OCI-LY1 (cell line): Measurements from ENCODE around the gene ADAMTS18.

Source experiments
- H2AFZ ChIP-seq: fragments of 200-600 bp; sonication (generic), shearing (Covaris generic); 2 replicates; pipeline ENCODE4 v1.6.0; 2014; ENCODE audit warnings: antibody characterized with exemption, mild to moderate bottlenecking, low read length
- H3F3A ChIP-seq: fragments of 200-600 bp; sonication (generic), shearing (Covaris generic); 2 replicates; pipeline ENCODE4 v1.6.0; 2014; ENCODE audit warnings: mild to moderate bottlenecking, antibody characterized with exemption, low read length, moderate library complexity; ENCODE audit not compliant: insufficient read depth
- H3K27ac ChIP-seq: fragments of 200-600 bp; sonication (generic); 2 replicates; pipeline ENCODE4 v1.5.1; 2014; ENCODE audit warnings: low read length, mixed run types, mild to moderate bottlenecking, low read depth; ENCODE audit not compliant: poor library complexity, severe bottlenecking
- H3K27me3 ChIP-seq: fragments of 200-600 bp; sonication (generic); 2 replicates; pipeline ENCODE4 v1.6.0; 2014; ENCODE audit warnings: antibody characterized with exemption, mild to moderate bottlenecking, low read length, moderate library complexity; ENCODE audit not compliant: insufficient read depth
- H3K36me3 ChIP-seq: fragments of 200-600 bp; sonication (generic); 2 replicates; pipeline ENCODE4 v1.6.1; 2014; ENCODE audit warnings: mild to moderate bottlenecking, antibody characterized with exemption, low read length, moderate library complexity, mixed read lengths; ENCODE audit not compliant: insufficient read depth
- H3K4me1 ChIP-seq: fragments of 200-600 bp; sonication (generic); 2 replicates; pipeline ENCODE4 v1.5.1; 2014; ENCODE audit warnings: mild to moderate bottlenecking, low read length, moderate library complexity; ENCODE audit not compliant: insufficient read depth, severe bottlenecking
- H3K4me2 ChIP-seq: fragments of 200-600 bp; sonication (generic), shearing (Covaris generic); 2 replicates; pipeline ENCODE4 v1.6.1; 2014; ENCODE audit warnings: low read length
- H3K4me3 ChIP-seq: fragments of 200-600 bp; sonication (generic); 2 replicates; pipeline ENCODE4 v1.5.1; 2014; ENCODE audit warnings: low read length, low read depth, mild to moderate bottlenecking, mixed read lengths; ENCODE audit not compliant: poor library complexity, severe bottlenecking
- H3K79me2 ChIP-seq: fragments of 200-600 bp; shearing (Covaris generic); 2 replicates; pipeline ENCODE4 v1.6.1; 2016; ENCODE audit warnings: mixed run types, low read length, mixed read lengths; ENCODE audit not compliant: insufficient read depth
- H3K9ac ChIP-seq: fragments of 200-600 bp; sonication (generic), shearing (Covaris generic); 2 replicates; pipeline ENCODE4 v1.6.1; 2014; ENCODE audit warnings: mild to moderate bottlenecking, low read length, mixed read lengths
- H3K9me2 ChIP-seq: fragments of 200-600 bp; sonication (generic), shearing (Covaris generic); 2 replicates; pipeline ENCODE4 v1.6.1; 2014; ENCODE audit warnings: low read depth, mild to moderate bottlenecking, low read length, mixed read lengths
- H3K9me3 ChIP-seq: fragments of 200-600 bp; shearing (Covaris generic); 2 replicates; pipeline ENCODE4 v1.6.1; 2014; ENCODE audit warnings: low read length, mixed read lengths
- H4K20me1 ChIP-seq: fragments of 200-600 bp; sonication (generic), shearing (Covaris generic); 2 replicates; pipeline ENCODE4 v1.6.0; 2016; ENCODE audit warnings: mild to moderate bottlenecking, low read length; ENCODE audit not compliant: insufficient read depth
- CTCF ChIP-seq: fragments of 200-600 bp; sonication (generic), shearing (Covaris generic); IDR thresholded peaks from 2 replicates; pipeline ENCODE4 v1.5.1; 2017; ENCODE audit warnings: mild to moderate bottlenecking, antibody characterized with exemption, low read length, moderate library complexity, mixed read lengths
- EZH2 ChIP-seq: fragments of 200-600 bp; sonication (generic), shearing (Covaris generic); IDR thresholded peaks from 2 replicates; pipeline ENCODE4 v1.8.0; 2017; ENCODE audit warnings: borderline replicate concordance, mixed run types, mild to moderate bottlenecking, antibody characterized with exemption, low read length, moderate library complexity, mixed read lengths

The ADAMTS18 gene

GRCh38 chr16:77310877-77311276 lies 124.0 kb downstream of the ADAMTS18 start:
- Histone ChIP-seq H3K36me3 (no peaks in the 10 kb centered on the region), H3K9ac (no peak overlapping the region), H3K4me2 (no peak overlapping the region), H3K9me3 (no peaks in the 10 kb centered on the region), H3K27me3 (no peaks in the 10 kb centered on the region), H4K20me1 (no peaks in the 10 kb centered on the region), H2AFZ (no peak overlapping the region), H3K9me2 (no peaks in the 10 kb centered on the region), H3K79me2 (no peaks in the 10 kb centered on the region), H3K27ac (no peak overlapping the region), H3K4me3 (no peak overlapping the region), H3K4me1 (no peaks in the 10 kb centered on the region), H3F3A (no peaks in the 10 kb centered on the region)
- TF ChIP-seq EZH2, result no peak
- no peak for TF ChIP-seq CTCF

DNA sequence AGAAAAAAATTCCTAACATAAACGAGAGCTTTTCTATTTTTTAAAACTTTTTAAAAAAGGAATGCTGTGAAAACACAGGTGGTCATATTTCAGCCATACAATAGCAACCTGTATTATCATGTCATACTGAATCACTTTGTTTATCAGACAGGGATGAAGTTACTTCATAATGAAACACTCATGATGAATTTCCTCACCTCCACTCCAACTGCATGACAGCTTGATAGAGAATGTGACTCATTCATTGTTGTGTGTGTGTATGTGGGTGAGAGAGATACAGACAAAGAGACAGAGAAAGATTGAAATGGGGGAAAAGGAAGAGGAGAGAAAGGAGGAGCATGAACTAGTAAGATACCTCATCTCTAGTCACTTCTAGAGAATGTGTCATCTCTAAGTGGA lies 126.7 kb downstream of the ADAMTS18 start:
- no peaks in the 10 kb centered on the region for H3K27me3 ChIP-seq
- no peak overlapping the region for H3K4me3 ChIP-seq
- H3K4me1 ChIP-seq, result no peaks in the 10 kb centered on the region
- no peaks in the 10 kb centered on the region for H3F3A ChIP-seq
- TF ChIP-seq EZH2, result no peak
- TF ChIP-seq CTCF, result no peak
- no peaks in the 10 kb centered on the region for H3K9me3 ChIP-seq
- no peaks in the 10 kb centered on the region for H4K20me1 ChIP-seq
- no peak overlapping the region for H3K9ac ChIP-seq
- H2AFZ ChIP-seq, result no peak overlapping the region
- no peaks in the 10 kb centered on the region for H3K9me2 ChIP-seq
- no peak overlapping the region for H3K4me2 ChIP-seq
- no peaks in the 10 kb centered on the region for H3K79me2 ChIP-seq
- H3K27ac ChIP-seq, result no peak overlapping the region
- H3K36me3 ChIP-seq, result no peaks in the 10 kb centered on the region

GRCh38 chr16:77307426-77308162 lies 127.2 kb downstream of the ADAMTS18 start:
- no peaks in the 10 kb centered on the region for H3K27me3 ChIP-seq
- no peak for TF ChIP-seq CTCF
- no peak for TF ChIP-seq EZH2
- no peaks in the 10 kb centered on the region for H3K9me3 ChIP-seq
- no peaks in the 10 kb centered on the region for H3K36me3 ChIP-seq
- no peak overlapping the region for H3K4me3 ChIP-seq
- no peak overlapping the region for H2AFZ ChIP-seq
- H3K79me2 ChIP-seq, result no peaks in the 10 kb centered on the region
- no peaks in the 10 kb centered on the region for H3K4me1 ChIP-seq
- no peaks in the 10 kb centered on the region for H3K9me2 ChIP-seq
- H3K27ac ChIP-seq, result no peak overlapping the region
- H3F3A ChIP-seq, result no peaks in the 10 kb centered on the region
- no peak overlapping the region for H3K4me2 ChIP-seq
- H4K20me1 ChIP-seq, result no peaks in the 10 kb centered on the region
- no peak overlapping the region for H3K9ac ChIP-seq
